IPS-15b (cell line): ENCODE measurements around the gene CYP4A22.
"Not testable (repeated sequence)": the region's sequence is repeated elsewhere in the genome, so short reads cannot be mapped to it uniquely, and the experiment has no call there.

ENCODE experiments used
- H3K27me3 ChIP-seq: one replicate; pipeline ENCODE4 v1.6.1; 2013; ENCODE audit warnings: low read length; ENCODE audit not compliant: control insufficient read depth, insufficient read depth
- H3K36me3 ChIP-seq: one replicate; pipeline ENCODE4 v1.6.1; 2013; ENCODE audit warnings: low read length; ENCODE audit not compliant: control insufficient read depth, insufficient read depth
- H3K4me1 ChIP-seq: one replicate; pipeline ENCODE4 v1.6.1; 2013; ENCODE audit warnings: mild to moderate bottlenecking, low read length; ENCODE audit not compliant: control insufficient read depth, insufficient read depth
- H3K4me3 ChIP-seq: one replicate; pipeline ENCODE4 v1.5.1; 2013; ENCODE audit warnings: low read depth, low read length
- H3K9ac ChIP-seq: one replicate; pipeline ENCODE4 v1.6.1; 2013; ENCODE audit warnings: low read depth, mild to moderate bottlenecking, low read length
- H3K9me3 ChIP-seq: one replicate; pipeline ENCODE4 v1.6.1; 2013; ENCODE audit warnings: mild to moderate bottlenecking, low read length; ENCODE audit not compliant: control insufficient read depth, insufficient read depth

CYP4A22 gene, protein sequence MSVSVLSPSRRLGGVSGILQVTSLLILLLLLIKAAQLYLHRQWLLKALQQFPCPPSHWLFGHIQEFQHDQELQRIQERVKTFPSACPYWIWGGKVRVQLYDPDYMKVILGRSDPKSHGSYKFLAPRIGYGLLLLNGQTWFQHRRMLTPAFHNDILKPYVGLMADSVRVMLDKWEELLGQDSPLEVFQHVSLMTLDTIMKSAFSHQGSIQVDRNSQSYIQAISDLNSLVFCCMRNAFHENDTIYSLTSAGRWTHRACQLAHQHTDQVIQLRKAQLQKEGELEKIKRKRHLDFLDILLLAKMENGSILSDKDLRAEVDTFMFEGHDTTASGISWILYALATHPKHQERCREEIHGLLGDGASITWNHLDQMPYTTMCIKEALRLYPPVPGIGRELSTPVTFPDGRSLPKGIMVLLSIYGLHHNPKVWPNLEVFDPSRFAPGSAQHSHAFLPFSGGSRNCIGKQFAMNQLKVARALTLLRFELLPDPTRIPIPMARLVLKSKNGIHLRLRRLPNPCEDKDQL

GRCh38 chr1:47137198-47137597 lies at the start of gene CYP4A22:
CYP4A22 (plus strand) TSS chr1:47137441; CDS start chr1:47137486, 45 bp downstream.
- H3K27me3 ChIP-seq, result no peaks in the 10 kb centered on the region
- no peaks in the 10 kb centered on the region for H3K4me1 ChIP-seq
- no peak within 1 kb of the TSS for H3K4me3 ChIP-seq
- no peaks in the 10 kb centered on the region for H3K36me3 ChIP-seq
- no peak within 1 kb of the TSS for H3K9ac ChIP-seq
- H3K9me3 ChIP-seq, result no peaks in the 10 kb centered on the region

- H3K36me3 ChIP-seq, H3K9ac ChIP-seq, H3K27me3 ChIP-seq, H3K4me3 ChIP-seq, H3K4me1 ChIP-seq, H3K9me3 ChIP-seq: not testable (repeated sequence)
Observed at GRCh38 chr1:47089356-47089755, 47.9 kb upstream of the CYP4A22 start.

DNA sequence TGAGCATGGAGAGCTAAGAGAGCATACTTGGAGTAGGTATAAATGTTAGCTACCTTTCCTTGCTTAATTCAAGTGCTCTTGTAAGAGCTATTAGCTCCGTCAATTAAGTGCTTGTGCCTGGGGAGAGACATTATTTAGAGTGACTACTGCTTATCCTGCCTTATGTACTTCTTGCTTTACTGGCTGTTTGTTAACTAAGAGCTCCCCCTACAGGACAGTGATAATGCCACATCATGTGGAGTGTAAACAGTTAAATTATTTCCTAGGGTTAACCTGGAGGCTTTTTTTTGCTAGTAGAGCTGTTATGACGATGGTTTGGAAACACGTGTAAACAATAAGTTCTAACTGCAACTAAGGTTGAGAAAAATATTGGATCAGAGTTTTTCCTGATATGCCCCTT lies 45.8 kb upstream of the CYP4A22 start:
- H3K4me1 ChIP-seq, H3K9me3 ChIP-seq: not testable (repeated sequence)

GRCh38 chr1:47104816-47105215 lies 32.4 kb upstream of the CYP4A22 start:
- Histone ChIP-seq H3K36me3 (no peaks in the 10 kb centered on the region), H3K9me3 (no peaks in the 10 kb centered on the region), H3K4me3 (no peak overlapping the region), H3K4me1 (peaks cover 6% of the 10 kb centered on the region), H3K9ac (no peak overlapping the region), H3K27me3 (no peaks in the 10 kb centered on the region)

More for the DNA sequence above, 45.8 kb upstream of the CYP4A22 start:
- H3K9ac ChIP-seq, H3K4me3 ChIP-seq, H3K27me3 ChIP-seq, H3K36me3 ChIP-seq: not testable (repeated sequence)

- no peaks in the 10 kb centered on the region for H3K9me3 ChIP-seq
- H3K9ac ChIP-seq, result no peak overlapping the region
- no peaks in the 10 kb centered on the region for H3K27me3 ChIP-seq
- peaks cover 6% of the 10 kb centered on the region for H3K4me1 ChIP-seq
- H3K36me3 ChIP-seq, result no peaks in the 10 kb centered on the region
- H3K4me3 ChIP-seq, result no peak overlapping the region
Observed at GRCh38 chr1:47106792-47107191, 30.4 kb upstream of the CYP4A22 start.

GRCh38 chr1:47107851-47108574 lies 29.2 kb upstream of the CYP4A22 start:
- H3K9me3 ChIP-seq, H3K4me3 ChIP-seq, H3K27me3 ChIP-seq, H3K4me1 ChIP-seq, H3K36me3 ChIP-seq, H3K9ac ChIP-seq: not testable (repeated sequence)

DNA sequence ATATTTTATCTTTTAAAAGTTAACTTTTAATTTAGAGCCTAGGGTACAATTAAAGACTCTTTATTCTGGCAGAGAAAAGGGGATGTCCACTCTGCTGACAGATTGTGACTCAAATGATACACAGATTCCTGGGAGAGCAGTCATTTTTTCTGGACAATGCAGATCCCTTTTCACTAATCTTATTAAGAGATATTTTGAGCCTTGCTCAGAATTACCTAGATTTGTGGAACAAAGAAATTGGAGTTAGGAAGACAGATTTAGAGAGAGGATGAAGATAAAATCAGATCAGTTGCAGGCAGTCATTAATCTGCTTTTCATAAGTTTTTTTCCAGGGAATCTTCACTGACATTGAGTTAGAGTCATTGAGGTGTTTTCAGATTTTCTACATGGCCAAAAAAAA lies 27.8 kb upstream of the CYP4A22 start:
- H3K9ac ChIP-seq, H3K4me1 ChIP-seq, H3K9me3 ChIP-seq, H3K4me3 ChIP-seq, H3K36me3 ChIP-seq, H3K27me3 ChIP-seq: not testable (repeated sequence)

GRCh38 chr1:47113178-47113577 lies 24.1 kb upstream of the CYP4A22 start:
- Histone ChIP-seq H3K36me3 (no peaks in the 10 kb centered on the region), H3K9ac (no peak overlapping the region), H3K4me1 (no peaks in the 10 kb centered on the region), H3K4me3 (no peak overlapping the region), H3K27me3 (no peaks in the 10 kb centered on the region), H3K9me3 (no peaks in the 10 kb centered on the region)

DNA sequence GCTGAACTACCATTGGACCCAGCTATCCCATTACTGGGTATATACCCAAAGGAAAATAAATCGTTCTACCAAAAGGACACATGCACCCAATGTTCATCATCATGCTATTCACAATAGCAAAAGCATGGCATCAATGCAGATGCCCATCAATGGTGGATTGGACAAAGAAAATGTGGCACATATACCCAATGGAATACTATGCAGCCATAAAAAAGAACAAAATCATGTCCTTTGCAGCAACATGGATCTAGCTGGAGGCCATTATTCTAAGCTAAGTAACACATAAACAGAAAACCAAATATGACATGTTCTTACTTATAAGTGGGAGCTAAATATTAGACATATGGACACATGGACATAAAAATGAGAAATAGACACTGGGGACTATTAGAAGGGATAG lies 16.2 kb upstream of the CYP4A22 start:
- not testable (repeated sequence) for H3K27me3 ChIP-seq, H3K36me3 ChIP-seq

DNA sequence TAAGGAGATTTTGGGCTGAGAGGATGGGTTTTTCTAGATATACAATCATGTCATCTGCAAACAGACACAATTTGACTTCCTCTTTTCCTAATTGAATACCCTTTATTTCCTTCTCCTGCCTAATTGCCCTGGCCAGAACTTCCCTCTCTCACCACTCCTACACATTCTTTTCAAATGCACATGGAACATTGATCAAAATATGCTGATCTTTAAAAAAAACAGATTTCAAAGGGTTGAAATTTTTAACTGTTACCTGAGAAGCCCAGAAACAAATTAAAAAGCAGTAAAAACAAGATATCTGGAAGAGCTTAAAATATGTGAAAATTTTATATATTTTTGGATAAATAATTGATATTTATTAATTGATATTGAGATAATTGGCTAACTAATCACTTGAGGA lies 12.4 kb upstream of the CYP4A22 start:
- H3K4me1 ChIP-seq, H3K9ac ChIP-seq, H3K27me3 ChIP-seq, H3K36me3 ChIP-seq, H3K4me3 ChIP-seq, H3K9me3 ChIP-seq: not testable (repeated sequence)

More for the DNA sequence above, 16.2 kb upstream of the CYP4A22 start:
- not testable (repeated sequence) for H3K9me3 ChIP-seq, H3K4me1 ChIP-seq, H3K9ac ChIP-seq, H3K4me3 ChIP-seq

- not testable (repeated sequence) for H3K4me1 ChIP-seq, H3K4me3 ChIP-seq, H3K9me3 ChIP-seq, H3K9ac ChIP-seq, H3K27me3 ChIP-seq, H3K36me3 ChIP-seq
Observed at GRCh38 chr1:47126997-47127396, 10.2 kb upstream of the CYP4A22 start.

DNA sequence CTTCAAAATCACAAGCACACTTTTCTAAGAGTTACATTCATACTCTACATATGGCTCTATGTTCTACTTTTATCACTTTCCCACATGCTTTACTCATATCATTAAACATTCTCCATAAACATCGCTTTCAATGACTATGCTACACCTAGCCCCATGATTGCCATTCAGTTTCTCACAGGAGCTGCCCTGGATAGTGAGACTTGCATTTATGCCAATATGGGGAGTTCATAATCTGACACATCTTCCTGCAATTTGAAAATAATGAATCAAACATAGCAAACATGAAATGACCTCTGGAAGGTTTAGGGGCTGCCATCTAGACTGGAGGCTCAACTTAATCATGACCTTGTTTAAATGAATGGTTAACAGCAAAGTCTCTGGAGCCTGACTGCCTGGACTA lies 9.0 kb upstream of the CYP4A22 start:
- Histone ChIP-seq H3K4me3 (no peak overlapping the region), H3K4me1 (peaks cover 8% of the 10 kb centered on the region), H3K9ac (no peak overlapping the region), H3K36me3 (no peaks in the 10 kb centered on the region), H3K27me3 (no peaks in the 10 kb centered on the region), H3K9me3 (no peaks in the 10 kb centered on the region)
